Prostate gland (tissue), 2 donors: ENCODE measurements around the gene ARHGEF38.

Source experiments
- CTCF ChIP-seq, 4 experiments: fragments of 200-600 bp in 2 of 4; fragments of 450-650 bp in 2 of 4; sonication (generic) in 2 of 4; IDR thresholded peaks; 1 replicate in 3 of 4; 2 replicates in 1 of 4; pipeline ENCODE4 v1.5.1; 2016 to 2019; ENCODE audit warnings: antibody characterized with exemption in 4 of 4, mild to moderate bottlenecking in 2 of 4, moderate library complexity in 2 of 4
- POLR2A ChIP-seq: fragments of 450-650 bp; IDR thresholded peaks from one replicate; pipeline ENCODE4 v1.6.1; 2016; ENCODE audit warnings: antibody characterized with exemption, mild to moderate bottlenecking

- no peak for TF ChIP-seq CTCF (IDR thresholded peaks at IDR 0.05)
- no peak for TF ChIP-seq POLR2A
These were observed 55.5 kb downstream of the ARHGEF38 start for GRCh38 chr4:105607876-105608275.
